Hepatocyte (in vitro differentiated cells): ENCODE results near the gene INPP4B.

ENCODE experiments used
- CTCF ChIP-seq: fragments of 200-600 bp; sonication (generic); IDR thresholded peaks from 2 replicates; pipeline ENCODE4 v1.5.1; 2016; ENCODE audit warnings: antibody characterized with exemption, mild to moderate bottlenecking; ENCODE audit not compliant: poor library complexity
- EZH2 ChIP-seq: fragments of 200-600 bp; sonication (generic); IDR thresholded peaks from 2 replicates; pipeline ENCODE4 v1.6.1; 2016; ENCODE audit warnings: antibody characterized with exemption, mild to moderate bottlenecking, borderline replicate concordance
- EZH2phosphoT487 ChIP-seq: fragments of 200-600 bp; sonication (generic); IDR thresholded peaks from one replicate; pipeline ENCODE4 v1.6.1; 2018; ENCODE audit warnings: antibody characterized with exemption, mild to moderate bottlenecking, low read depth, moderate library complexity; ENCODE audit not compliant: unreplicated experiment, severe bottlenecking

- TF ChIP-seq CTCF: no peak
- TF ChIP-seq EZH2phosphoT487: no peak
- no peak for TF ChIP-seq EZH2
Measured at GRCh38 chr4:142405695-142406498, 440.2 kb downstream of the INPP4B start.
